Measurements from ENCODE around the gene ABCC3. TPM values are rescaled to one million over a fixed set of nuclear protein-coding genes. Genes with fewer than 3 reads are reported as not detected.
A peak's percentile ranks its signal among the peaks of the same experiment; 100 is the strongest.

Gene ABCC3
- total and polyA plus RNA-seq, 9 of the 15 experiments (the other 6 are each of a cell fraction or from before 2014, with no cell fraction given): 0.03 to 1.6 (median 0.42) TPM; not detected in 5

DNA sequence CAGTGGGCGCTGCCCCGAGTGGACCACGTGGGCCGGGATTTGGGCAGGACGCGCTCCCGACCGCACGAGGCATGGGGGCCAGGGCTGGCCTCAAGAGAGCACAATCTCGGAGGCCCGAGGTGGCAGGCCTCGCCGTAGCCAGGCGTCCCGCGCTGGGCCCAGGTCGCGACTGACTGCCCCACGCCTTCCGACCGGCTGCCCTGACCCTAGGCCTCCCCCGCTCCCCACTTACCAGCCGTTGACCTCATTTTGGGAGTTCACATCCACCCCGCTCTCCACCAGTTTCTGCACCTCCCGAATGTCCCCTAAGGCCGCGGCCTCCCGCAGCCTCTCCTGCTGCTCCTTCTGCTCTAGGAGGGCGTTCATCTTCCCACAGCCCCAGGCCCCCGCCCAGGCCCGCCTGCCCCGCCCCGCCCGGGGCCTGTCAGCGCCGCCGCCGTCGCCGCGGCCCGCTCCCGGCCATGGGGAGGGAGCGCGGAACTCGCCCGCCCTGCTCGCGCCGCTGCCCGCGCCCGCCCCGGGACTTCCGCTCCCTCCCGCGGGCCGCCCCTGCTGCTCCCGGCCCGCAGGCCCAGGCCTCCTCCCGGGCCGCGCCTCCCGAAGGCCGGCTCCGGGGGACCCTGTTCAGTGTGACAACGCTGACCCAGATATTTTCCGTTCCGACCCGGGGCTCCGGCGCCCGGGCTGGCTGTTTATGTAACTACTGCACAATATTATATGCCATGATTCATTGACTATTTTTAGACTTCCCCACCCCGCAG is 72.8 kb downstream of the ABCC3 start, which contains the start of gene ANKRD40 (continued):
- TF ChIP-seq, protein P1, sequence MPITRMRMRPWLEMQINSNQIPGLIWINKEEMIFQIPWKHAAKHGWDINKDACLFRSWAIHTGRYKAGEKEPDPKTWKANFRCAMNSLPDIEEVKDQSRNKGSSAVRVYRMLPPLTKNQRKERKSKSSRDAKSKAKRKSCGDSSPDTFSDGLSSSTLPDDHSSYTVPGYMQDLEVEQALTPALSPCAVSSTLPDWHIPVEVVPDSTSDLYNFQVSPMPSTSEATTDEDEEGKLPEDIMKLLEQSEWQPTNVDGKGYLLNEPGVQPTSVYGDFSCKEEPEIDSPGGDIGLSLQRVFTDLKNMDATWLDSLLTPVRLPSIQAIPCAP (CRISPR knock-in tag; IDR thresholded peaks at IDR 0.05; ENCODE audit: borderline replicate concordance): no peak
- no peak for TF ChIP-seq ZNF668 (CRISPR knock-in tag; IDR thresholded peaks at IDR 0.05)
- TF ChIP-seq KAT7 (CRISPR knock-in tag; IDR thresholded peaks at IDR 0.05; ENCODE audit: borderline replicate concordance): peak; percentile 91; the same call in 1 of the 2 replicates
- peak in 1 of 2 experiments; percentile 72; a peak in 1 of 3 replicates for TF ChIP-seq CBX3 (IDR thresholded peaks at IDR 0.05; ENCODE audit: borderline replicate concordance in 1 of 2, low read length in 2 of 2)
- TF ChIP-seq, protein P2, sequence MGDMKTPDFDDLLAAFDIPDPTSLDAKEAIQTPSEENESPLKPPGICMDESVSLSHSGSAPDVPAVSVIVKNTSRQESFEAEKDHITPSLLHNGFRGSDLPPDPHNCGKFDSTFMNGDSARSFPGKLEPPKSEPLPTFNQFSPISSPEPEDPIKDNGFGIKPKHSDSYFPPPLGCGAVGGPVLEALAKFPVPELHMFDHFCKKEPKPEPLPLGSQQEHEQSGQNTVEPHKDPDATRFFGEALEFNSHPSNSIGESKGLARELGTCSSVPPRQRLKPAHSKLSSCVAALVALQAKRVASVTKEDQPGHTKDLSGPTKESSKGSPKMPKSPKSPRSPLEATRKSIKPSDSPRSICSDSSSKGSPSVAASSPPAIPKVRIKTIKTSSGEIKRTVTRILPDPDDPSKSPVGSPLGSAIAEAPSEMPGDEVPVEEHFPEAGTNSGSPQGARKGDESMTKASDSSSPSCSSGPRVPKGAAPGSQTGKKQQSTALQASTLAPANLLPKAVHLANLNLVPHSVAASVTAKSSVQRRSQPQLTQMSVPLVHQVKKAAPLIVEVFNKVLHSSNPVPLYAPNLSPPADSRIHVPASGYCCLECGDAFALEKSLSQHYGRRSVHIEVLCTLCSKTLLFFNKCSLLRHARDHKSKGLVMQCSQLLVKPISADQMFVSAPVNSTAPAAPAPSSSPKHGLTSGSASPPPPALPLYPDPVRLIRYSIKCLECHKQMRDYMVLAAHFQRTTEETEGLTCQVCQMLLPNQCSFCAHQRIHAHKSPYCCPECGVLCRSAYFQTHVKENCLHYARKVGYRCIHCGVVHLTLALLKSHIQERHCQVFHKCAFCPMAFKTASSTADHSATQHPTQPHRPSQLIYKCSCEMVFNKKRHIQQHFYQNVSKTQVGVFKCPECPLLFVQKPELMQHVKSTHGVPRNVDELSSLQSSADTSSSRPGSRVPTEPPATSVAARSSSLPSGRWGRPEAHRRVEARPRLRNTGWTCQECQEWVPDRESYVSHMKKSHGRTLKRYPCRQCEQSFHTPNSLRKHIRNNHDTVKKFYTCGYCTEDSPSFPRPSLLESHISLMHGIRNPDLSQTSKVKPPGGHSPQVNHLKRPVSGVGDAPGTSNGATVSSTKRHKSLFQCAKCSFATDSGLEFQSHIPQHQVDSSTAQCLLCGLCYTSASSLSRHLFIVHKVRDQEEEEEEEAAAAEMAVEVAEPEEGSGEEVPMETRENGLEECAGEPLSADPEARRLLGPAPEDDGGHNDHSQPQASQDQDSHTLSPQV (IDR thresholded peaks at IDR 0.05): peak; percentile 44
- TF ChIP-seq, protein P3, sequence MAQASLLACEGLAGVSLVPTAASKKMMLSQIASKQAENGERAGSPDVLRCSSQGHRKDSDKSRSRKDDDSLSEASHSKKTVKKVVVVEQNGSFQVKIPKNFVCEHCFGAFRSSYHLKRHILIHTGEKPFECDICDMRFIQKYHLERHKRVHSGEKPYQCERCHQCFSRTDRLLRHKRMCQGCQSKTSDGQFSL (CRISPR knock-in tag; IDR thresholded peaks at IDR 0.05): no peak
- TF ChIP-seq, protein P3 (tag; IDR thresholded peaks at IDR 0.05): no peak
- peak; percentile 95 for TF ChIP-seq GABPB1 (CRISPR knock-in tag; IDR thresholded peaks at IDR 0.05)
- peak; percentile 88 for TF ChIP-seq POLR2G (IDR thresholded peaks at IDR 0.05; ENCODE audit: low read depth, low read length)
- TF ChIP-seq FOS (IDR thresholded peaks at IDR 0.05; ENCODE audit: extremely low read depth, insufficient read length): no peak
- peak; percentile 99 for TF ChIP-seq MEF2A (IDR thresholded peaks at IDR 0.05; ENCODE audit: control insufficient read depth, low read depth, low read length)
- TF ChIP-seq FOXK1 (CRISPR knock-in tag; IDR thresholded peaks at IDR 0.05; ENCODE audit: borderline replicate concordance): 0 out of 2 replicates have a peak, but pooled peaks have one; percentile 40
